DMS79 (cell line): Measurements from ENCODE around the gene CDH1.
"Not testable (repeated sequence)": the region's sequence is repeated elsewhere in the genome, so short reads cannot be mapped to it uniquely, and the experiment has no call there.

Experiments
- DNase-seq: peaks from one replicate; lab custom pipeline; 2025; lab: John Stamatoyannopoulos, UW

CDH1 gene

DNA sequence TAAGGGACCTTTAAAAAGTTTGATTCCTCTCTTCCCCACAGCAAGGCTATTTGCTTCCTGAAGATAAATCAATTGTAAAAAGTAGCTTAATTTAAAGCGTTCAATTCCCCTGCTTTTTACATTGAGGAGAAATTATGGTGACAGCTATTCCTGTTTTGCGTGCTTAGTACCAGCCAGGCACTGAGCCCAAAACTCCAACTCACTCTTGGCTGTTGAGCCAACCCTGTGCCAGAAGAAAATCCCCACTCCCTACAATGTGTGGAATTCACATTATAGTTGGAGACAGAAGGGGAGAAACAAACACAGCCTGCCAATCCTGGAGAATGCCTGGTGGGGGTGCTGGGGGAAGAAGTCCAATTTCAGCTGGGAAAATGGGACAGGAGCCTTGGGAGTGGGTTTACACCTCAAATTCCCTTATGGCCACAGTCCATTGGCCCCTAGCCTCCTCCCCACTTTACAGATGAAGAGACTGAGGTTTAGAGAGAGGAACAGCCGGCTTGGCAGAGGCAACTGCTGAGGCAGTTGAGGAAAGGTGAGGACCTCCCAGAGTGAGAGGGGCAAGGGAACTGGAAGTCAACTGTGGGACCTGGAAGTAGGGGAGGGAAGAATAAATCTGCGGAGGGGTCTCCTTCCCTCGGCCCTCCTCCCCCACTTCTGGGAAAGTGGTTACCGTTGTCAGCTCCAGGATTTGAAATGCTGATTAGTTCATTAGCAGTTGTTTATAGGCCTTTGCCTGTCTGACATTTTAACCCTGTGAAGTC is 26.1 kb downstream of the CDH1 start:
- no peak for DNase-seq

DNA sequence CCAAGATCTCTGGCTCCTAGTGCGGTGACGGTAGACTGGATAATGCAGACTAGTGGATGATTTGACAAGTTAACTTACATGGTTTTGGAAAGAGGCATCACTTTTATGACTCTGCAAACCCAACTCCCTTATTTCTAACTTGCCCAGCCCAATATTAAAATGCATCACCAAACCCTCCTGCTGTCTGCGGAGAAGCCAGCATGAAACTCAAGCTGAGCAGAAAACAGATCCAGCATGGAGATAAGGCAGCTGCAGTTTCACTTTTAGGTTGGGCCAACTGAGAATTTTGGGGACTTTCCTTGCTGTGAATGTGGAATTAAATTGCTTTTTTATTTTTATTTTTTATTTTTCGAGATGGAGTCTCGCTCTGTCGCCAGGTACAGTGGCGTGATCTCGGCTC is 27.8 kb downstream of the CDH1 start:
- no peak for DNase-seq

DNA sequence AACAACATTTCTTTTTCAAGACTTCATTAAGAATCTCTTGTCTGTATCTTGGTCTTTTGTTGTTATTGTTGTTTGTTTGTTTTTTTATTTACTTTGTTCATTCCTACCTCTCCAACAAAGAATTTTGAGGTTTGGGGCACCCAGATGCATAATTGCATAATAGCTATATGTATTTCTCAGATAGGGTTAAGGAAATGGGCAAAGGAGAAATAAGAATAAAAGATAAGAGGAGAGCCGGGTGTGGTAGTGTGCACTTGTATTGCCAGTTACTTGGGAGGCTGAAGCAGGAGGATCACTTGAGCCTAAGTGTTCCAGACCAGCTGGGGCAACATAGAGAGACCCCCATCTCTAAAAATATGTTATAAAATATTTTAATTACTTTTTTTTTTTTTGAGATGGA is 30.5 kb downstream of the CDH1 start:
- no peak for DNase-seq

DNA sequence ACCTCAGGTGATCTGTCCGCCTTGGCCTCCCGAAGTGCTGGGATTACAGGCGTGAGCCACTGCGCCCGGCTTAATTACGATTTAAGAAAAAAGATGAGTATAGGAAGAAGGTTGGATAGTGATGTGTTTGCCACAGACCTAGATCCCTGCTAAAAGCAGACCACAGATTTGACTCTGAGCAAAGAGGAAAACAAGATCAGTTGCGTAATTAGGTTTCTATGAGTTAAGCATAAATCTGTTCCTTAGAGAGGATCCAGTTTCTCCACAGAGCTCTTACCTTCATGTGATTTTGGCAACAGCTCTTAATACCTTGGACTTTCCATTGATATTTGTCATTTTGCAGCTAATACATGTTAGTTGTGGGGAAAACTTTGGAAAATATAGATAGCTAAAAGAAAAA is 31.1 kb downstream of the CDH1 start:
- no peak for DNase-seq

DNA sequence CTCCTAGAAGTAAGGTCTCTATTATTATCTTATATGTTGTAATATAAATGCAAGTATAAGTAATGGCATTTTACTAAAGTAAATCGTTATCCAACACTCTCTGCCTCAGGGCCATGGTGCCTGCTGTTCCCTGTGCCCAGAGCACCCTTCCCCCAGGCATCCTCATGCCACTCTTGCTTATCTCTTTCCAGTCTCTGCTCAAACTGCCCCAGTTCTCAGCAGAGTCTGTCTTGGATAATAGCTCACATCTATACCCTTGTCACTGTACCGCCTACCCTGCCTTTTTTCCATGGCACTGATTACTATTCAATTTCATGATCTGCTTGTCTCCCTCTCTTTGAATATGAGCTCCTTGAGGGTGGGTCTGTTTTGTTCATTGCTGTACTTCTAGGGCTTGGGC is 31.7 kb downstream of the CDH1 start:
- DNase-seq, result no peak

DNA sequence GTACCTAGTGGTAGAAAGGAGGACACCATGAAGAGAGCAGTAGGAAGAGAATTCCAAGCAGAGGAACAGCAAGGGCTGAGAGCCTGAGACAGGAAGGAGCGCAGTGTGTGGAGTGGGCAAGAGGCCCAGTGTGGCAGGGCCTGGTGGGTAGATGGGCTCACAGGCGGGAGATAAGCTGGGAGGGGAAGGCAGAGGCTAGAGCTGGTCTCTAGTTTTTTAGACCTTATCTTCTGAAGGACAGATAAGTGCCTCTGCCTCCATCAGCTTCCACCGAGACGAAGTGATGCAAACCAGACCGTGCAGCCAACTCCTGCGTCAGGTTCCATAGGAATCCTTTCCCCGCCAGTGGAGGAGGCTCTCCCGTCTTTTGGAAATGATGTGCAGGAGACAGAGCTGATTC is 33.6 kb downstream of the CDH1 start:
- DNase-seq, result no peak

DNA sequence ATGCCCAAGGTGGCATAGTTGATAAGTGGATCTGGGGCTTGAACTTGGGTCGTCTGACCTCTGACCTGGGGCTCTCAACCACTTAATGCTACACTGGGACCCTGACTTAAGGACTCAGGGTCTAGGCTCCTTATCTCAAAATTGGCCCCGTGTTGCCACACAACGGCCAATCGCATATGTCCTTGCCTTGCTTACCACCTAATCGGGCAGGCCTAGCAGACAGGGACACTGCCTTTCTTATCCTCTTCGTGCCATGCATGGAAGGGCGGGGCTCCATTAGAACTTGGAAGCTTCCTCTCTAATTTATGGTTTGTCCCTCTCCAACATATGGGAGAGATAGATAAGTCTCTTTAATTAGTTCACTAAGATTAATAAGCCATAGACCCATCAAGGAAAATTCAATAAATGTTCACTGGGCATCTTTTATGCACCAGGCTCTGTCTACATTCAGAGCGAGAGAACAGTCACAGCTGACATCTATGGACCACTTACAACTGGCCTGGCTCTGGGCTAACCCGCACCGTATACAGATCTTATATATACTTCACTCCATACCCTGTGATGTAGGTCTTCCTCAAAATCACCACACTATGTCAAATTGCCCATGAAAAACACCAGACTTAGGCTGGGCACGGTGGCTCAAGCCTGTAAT is 35.1 kb downstream of the CDH1 start:
- no peak for DNase-seq

DNA sequence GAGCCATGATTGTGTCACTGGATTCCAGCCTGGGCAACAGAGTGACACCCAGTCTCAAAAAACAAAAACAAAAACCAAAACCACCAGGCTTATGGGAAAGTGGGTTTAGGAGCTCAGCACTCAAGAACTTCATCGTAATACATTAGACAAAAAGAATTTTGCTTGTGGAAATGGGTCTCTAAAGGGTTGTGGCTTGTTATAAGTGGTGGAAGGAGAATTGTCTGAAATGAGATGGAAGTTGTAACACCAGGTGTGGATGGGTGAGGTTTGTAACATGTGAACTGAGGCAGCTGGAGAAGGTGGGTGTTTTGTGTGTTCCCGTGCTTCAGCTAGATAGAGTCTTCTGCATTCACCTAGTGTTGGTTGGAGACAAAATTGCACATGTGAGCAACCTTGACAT is 35.8 kb downstream of the CDH1 start:
- DNase-seq, result no peak

DNA sequence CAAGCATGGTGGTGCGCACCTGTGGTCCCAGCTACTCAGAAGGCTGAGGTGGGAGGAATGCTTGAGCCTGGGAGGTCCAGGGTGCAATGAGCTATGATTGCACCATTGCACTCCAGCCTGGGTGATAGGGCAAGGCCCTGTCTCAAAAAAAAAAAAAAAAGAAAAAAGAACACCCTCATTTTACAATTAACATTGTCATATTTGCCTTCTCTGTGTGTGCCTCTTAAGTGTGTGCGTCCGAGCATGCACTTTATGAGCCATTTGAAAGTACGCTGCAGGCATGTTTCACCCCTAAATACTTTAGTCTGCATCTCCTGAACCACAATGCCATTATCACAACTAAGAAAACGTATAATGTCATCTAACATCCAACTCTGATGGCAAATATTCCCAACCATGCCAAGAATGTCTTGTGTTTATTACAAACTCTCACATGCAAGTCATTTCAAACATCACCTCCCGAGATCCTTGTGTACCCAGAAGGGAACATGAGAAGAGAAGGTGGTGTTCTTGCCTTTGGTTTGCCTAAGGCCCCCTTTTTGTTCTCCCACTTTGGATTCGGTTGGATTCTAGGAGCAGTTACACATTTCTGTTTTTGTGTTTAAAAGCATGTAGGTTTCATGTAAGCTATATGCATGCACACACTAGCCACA is 38.0 kb downstream of the CDH1 start:
- DNase-seq, result no peak

DNA sequence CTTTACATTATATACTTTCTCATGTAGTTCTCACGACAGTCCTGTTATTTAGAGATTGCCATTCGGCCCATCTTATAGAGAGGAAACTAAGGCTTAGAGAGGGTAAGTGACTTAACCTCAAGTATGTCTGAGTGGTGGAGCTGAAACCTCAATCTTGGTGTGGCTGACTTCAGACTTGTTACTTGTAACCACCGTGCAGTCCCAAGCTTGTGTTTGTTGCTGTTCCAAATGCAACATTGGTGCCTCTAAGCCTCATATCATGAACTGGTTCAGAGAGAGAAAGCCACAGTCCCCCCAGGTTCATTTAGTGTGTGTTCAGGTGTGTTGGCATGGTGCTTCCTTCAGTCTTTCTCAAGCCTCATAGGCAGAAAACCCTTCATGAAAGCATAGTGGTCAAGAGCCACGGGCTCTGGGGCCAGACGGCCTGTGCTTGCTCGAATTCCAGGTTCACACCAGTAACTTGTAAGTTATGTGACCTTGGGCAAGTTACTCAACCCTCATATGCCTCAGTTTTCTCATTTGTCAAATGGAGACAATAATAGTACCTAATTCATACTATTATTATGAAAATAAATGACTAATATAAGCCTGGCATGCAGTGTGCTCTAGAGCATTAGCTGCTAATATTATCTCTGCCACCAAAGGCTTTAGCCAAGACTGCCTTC is 39.9 kb downstream of the CDH1 start:
- no peak for DNase-seq

DNA sequence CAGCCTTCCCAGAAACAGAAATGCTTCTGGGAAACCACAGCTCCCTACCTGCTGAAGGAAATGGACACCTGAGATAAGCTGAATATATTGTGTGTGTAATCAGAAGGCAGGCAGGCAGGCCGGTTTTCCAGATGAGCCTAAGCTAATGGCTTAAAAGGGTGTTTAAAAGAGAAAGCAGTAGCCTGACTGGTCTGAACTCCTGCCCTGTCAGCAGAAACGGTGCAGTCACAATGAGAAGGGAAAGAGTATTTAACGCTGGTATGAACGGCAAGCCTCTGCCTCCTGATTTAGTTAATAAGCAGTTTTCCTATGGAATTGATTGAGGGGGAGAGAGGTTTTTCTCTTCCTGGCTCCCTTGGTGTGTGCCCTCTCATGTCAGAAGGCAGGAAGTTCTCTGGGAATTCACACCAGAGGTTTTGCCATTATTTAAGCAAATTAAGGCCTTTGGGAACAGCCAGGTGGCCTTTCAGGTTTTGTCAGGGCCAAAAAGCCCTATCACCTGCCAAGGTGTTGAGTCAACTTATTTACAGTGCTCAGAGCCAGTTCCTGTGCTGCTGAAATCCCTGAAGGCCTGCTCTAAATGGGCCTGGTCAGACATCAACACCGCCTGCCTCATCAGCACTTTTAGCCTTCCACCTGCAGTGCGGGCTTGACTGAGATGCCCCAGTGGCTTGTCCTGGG is 41.6 kb downstream of the CDH1 start:
- peak; percentile 67 for DNase-seq

DNA sequence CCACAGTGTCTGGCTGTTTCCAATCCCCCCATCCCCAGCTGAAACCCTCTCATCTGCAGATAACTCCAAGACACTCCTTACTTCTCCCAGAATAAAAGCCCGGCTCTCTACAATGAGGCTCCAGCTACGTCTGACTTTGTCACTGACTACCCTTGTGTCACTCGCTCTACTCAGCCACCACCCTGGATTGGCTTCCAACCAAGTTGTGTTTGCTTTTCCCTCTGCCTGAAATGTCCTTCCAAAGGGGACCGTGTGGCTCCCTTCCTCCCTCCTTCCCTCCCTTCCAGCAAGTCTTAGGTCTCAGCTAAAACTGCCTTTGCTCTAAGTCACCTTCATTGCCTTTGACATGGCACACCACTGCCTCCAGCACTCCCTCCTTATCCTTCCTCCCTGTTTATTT is 42.8 kb downstream of the CDH1 start:
- DNase-seq, result no peak

DNA sequence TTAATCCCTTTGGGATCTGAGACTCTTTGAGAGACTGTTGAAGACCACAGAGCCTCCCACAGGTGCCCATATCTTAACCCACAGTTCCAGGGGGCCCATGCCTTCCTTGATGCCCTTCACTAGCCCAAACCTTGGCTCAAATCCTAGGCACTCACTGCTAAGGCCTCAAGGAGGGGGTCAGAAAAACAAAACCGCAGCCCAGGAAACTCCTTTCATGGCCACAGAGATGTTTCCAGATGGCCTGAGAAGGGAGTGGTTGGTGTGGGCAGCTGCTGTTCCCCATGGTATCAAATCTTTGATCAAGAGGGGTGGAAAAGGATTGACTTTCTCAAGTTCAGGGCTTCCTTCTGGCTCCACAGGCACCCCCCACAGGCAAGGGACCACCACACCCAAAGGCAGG is 44.7 kb downstream of the CDH1 start:
- no peak for DNase-seq

DNA sequence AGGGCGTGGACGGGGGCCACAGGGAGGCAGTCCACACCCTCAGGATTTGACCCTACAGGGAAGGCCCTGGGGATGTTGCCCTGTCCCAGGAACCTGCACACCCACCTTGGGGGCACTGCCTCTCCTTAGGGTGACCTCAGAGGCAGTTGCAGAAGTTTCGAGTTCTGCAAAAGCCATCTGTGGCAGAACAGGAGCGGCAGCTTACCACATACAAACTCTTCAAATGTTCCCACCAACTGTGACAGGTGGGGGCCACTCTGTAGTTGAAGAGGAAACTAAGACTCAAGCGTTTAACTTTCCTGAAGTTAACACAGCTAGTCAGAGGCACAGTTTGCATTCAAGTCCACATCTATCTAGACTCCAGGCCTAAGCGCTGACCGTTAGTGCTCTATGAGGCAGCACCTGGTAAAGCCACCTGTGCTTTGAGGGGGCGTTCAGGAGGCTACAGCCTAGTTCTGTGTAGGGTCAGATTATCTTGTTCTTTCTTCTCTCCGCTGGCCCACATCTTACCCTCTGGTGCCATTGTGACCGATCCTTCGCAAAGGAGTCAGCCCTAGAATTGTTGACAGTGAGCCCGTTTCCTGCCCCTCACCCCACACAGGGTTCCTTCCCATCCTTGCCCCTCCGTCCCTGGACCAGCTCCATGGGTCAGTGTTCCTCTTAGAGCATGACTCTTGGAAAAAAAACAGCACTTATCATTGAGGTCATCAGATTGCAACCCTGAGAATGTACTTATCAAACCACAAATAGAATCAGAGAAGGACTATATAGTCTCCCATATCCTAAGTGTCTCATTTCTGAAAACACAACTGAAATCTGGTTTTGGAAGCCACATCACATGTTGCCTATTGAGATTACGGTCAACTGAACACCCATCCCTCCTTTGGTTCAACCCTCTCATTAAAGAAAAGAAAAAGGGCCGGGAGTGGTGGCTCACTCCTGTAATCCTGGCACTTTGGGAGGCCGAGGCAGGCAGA is 45.4 kb downstream of the CDH1 start:
- no peak for DNase-seq

DNA sequence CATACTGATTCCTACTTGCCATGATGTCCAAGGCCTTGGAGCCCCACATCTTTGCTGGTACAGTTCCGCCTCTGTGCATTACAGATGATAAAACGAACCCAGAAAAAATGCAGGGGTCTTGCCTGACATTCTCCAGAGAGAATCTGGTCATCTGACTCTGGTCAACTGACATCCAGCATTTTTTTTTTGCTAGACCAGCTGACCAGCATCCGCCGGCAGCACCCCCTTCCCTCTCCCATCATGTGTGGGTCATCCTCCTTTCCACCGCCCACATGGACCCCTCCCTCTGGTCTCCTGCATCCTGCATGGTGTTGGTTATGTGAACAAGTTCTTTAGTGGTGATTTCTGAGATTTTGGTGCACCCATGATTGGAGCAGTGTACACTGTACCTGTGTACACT is 47.1 kb downstream of the CDH1 start:
- no peak for DNase-seq

DNA sequence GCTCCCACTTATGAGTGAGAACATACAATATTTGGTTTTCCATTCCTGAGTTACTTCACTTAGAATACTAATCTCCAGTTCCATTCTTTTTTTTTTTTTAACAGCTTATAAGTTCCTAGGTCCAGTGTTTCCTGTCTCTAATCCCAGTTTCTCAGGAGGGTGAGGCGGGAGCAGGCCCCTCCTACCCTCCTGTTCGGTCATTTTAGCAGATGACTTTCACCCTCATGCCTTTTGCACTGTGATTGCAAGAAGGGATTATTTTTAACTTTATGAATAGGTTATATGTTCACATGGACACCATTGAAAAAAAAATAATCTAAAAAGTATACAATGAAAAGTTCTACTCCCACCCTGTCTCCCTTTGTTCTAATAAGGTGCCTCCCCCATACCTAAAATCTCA is 47.6 kb downstream of the CDH1 start:
- no peak for DNase-seq

DNA sequence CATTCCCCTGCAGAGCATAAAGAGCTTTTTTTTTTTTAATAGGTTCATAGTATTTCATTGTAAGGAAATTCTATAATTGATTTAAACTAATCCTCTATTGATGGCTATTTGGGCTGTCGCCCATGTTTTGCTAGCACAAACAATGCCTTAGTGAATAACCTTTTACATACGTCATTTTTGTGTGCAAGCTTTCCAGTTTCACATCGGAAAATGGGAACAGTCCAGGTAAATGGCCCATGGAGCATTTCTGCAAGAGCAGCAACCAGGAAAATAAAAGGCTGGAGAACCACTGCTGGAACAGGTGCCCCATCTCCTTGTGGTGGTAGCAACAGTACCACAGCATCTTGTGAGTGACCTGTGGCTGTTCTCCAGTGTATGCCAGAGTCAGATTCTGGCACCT is 48.6 kb downstream of the CDH1 start:
- no peak for DNase-seq

DNA sequence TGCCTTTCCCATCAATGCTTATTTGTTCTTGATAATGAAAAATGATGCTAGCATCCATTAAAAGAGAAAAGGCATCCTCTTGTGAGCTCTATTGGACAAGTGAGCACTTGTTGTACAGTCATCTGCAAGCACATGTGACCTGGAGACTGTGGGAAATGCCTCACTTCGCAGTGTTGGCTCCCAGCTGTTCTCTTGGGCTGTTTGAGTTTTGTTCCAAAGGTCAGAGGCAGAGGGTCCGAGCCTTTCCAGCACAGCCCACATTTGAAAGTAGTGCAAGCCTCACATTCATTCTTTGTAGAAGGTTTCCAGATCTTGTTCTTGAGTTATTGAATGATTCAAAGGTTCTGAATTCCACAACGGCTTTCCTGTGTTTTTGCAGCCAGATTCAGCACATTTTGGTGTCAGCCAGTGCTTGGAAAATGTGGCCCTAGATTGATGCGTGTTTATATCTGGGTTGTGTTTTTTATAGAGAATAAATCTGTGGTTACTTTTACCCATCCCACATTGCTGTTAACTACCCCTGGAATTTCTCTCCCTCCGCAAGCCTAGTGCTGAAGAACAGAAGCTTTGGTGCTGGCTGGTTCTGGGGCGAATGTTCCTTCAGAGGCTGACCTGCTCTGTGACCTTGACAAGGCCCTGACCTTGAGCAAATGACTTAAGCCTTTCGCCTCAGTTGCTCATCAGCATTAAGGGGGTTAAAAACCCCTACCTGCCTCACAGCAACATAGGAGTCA is 49.8 kb downstream of the CDH1 start:
- peak; percentile 75 for DNase-seq

DNA sequence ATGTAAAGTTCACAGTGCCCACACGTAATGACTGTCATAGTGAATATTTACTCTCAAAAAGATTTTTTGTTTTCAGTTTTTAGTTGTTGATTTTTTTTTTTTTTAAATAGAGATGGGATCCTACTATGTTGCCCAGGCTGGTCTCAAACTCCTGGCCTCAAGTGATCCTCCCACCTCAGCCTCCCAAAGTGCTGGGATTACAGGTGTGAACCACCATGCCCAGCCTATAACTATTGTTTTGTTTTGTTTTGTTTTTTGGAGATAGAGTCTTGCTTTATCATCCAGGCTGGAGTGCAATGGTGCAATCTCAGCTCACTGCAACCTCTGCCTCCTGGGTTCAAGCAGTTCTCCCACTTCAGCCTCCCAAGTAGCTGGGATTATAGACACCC is 50.3 kb downstream of the CDH1 start:
- not testable (repeated sequence) for DNase-seq

DNA sequence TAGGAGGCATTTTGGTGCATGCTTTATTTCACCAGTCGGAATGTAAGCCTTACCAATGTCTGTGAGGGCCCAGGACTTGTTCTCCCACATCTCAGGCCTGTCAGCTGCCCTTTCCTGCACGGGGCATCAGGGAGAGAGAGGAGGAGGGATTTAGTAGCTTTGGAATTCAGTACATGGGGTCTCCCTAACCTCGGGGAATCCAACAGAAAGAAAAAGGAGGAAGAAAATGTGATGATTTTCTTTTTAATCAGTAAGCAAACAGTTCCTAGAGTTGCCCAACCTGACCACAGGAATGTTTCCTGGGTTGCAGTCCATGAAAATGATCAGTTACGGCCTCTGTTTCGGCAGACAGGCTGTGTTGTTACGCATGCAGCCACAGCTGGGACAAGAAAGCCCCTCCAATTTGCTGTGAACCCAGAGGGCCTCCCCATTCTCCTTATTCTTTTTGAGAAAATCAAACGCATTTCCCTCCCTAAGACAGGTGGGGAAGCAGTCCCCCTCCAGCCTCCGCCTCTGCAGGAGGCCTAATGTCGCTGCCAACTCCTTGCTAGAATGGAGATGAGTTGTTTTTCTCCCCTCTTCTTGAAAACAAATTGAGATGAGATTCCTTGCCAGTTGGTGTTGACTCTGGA is 53.2 kb downstream of the CDH1 start:
- DNase-seq, result peak; percentile 52
